ENCODE results near the gene ATAD3C.
"Not testable (repeated sequence)": the region's sequence is repeated elsewhere in the genome, so short reads cannot be mapped to it uniquely, and the experiment has no call there.

Gene ATAD3C

DNA sequence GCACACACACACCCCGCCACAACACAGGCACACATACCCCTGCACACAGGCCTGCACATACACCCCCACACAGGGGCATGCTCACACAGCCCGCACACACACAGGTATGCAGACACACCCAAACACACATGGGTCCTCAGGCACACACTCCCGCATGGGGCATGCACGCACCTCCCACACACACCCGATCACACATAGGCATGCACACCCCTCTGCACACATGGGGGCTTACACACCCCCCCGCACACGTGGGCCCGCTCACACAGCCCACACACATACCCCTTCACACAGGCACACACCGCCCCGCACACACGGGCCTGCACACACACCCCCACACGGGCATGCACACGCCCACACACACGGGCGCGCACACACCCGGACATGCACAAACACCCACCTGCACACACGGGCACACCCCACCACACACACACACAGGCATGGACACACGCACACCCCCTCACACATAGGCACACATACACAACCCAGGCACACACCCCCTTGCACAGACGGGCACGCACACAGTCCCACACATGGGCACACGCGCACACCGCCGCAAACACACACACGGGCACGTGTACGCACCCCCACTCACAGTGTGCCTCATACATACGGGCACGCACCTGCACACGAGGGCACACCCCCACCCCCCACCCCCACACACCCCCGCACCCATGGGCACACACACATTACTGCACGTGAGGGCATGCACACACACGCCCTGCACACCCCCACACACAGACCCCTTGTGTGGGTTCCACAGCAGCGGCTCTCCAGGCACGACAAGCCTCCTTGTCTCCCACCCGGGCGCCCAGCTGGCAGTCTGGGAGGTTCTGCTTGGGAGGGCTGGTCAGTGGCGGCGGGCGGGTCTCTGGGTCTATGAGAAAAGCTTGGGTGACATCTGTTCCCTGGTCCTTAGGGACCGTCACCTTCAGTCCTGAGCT is 30.3 kb downstream of the ATAD3C start:
- DNase-seq, result no peak

- not testable (repeated sequence) for DNase-seq
Observed at GRCh38 chr1:1480488-1480867, 31.0 kb downstream of the ATAD3C start.

DNA sequence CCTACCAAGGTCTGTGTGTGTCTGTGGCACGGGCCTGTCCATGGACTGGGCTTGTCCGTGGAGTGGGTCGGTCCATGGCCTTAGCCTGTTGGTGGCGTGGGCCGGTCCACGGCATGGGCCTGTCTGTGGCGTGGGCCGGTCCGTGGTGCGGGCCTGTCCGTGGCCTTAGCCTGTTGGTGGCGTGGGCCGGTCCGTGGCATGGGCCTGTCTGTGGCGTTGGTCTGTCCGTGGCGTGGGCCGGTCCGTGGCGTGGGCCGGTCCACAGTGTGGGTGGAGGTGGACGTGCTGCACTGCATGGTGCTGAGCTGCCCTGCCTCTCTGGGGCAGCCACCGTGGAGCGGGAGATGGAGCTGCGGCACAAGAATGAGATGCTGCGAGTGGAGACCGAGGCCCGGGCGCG is 32.3 kb downstream of the ATAD3C start:
- DNase-seq, result not testable (repeated sequence)

GRCh38 chr1:1482856-1483255 is 33.4 kb downstream of the ATAD3C start:
- no peak for DNase-seq

DNA sequence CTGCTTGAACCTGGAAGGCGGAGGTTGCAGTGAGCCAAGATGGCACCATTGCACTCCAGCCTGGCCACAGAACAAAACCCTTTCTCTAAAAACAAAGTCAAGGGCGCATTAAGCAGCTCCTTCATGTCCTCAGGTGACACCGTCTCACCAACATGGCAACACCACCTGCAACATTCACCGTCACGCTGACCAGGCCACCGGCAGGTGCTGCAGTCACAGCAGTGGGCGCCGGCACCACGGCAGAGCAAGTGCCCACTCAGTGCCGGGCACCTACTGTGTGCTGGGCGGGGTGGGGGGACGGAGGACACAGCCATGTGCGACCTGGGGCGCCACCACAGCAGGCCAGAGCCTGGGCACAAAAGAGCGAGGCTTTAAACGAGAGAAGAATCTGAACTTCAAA is 34.2 kb downstream of the ATAD3C start:
- DNase-seq, result no peak

GRCh38 chr1:1484976-1485750 is 35.7 kb downstream of the ATAD3C start:
- not testable (repeated sequence) for DNase-seq

GRCh38 chr1:1485755-1486317 is 36.3 kb downstream of the ATAD3C start:
- not testable (repeated sequence) for DNase-seq

DNA sequence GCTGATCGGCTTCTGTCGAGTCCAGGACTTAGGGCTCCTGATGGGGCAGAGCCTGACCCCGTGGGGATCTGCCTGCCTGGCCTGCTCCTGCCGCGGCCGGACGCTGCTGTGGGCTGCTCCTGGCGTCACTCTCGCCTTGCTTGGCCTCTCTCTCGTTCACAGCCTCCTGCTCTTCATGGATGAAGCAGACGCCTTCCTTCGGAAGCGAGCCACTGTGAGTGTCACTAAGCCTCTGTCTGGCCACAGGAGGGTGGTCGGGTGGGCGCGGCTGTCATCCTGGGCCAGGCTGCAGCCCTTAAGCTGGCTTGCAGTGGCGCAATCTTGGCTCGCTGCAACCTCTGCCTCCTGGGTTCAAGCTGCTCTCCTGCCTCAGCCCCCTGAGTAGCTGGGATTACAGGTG is 38.2 kb downstream of the ATAD3C start:
- DNase-seq, result no peak

DNA sequence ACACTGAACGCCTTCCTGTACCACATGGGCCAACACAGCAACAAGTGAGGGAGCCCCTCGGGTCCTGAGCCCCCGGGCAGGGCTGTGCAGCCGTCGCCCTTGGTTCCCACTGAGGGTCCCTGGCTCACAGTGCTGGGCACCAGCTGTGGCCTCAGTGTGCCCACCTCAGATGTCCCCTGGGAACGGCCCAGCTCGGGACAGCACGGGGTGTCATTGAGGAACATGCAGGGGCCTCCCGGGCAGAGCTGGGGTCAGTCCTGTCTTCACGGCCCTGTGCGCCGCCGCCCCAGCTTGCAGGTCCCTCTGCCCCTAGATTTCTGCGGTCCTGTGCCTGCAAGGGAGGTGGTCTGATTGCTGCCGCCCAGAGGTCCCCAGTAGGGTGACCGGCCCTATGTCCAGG is 39.7 kb downstream of the ATAD3C start:
- no peak for DNase-seq

DNA sequence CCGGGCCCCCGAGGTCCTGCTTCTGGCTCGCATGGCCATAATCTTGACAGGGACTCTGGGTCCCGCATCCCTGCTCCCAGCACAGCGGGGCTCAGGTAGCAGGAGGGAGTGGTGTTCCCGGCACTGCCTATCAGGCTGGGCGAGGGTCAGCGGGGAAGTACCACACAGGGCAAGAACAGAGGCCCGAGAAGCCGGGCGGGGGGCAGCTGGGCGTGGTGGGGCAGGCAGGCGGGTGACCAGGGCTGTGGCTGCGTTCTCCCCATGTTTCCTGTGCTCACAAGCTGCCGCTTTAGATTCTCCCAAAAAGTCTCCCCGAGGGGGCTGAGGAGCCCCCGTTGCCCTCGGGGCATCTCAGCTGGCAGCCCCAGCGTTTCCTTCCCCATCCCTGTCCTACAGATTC is 40.4 kb downstream of the ATAD3C start:
- no peak for DNase-seq

DNA sequence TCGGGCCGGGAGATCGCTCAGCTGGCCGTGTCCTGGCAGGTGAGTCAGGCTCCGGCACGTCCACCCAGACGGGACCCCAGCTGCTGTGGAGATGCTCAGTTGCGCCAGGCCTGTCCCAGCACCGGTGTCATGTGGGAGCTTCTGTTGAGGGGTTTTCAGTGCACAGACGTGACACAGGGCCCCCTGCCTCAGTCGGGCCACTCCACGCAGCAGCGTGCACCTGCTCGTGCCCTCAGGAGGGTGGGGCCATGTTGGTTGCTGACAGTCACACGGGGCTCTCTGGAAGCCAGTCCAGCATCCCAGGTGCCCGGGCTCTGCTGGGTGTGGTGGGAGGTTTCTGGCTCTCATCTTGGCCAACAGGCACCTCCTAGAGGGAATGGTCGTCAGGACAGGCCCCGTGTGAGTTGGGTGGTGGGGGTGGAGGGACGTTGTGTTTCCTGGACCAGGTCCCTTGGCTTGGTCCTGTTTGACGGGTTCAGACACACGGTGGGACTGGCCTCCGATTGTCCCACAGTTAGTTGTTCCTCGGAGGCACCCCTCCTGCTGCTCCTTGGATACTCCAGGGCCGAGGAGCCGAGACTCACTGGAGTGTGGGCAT is 41.2 kb downstream of the ATAD3C start:
- no peak for DNase-seq

GRCh38 chr1:1491601-1492000 is 42.1 kb downstream of the ATAD3C start:
- no peak for DNase-seq

- not testable (repeated sequence) for DNase-seq
Observed at GRCh38 chr1:1494311-1494710, 44.8 kb downstream of the ATAD3C start.

GRCh38 chr1:1495461-1495975 is 46.0 kb downstream of the ATAD3C start:
- not testable (repeated sequence) for DNase-seq

- not testable (repeated sequence) for DNase-seq
Observed at GRCh38 chr1:1504777-1505365, 55.4 kb downstream of the ATAD3C start.

- DNase-seq, result not testable (repeated sequence)
Observed at GRCh38 chr1:1505366-1505798, 55.9 kb downstream of the ATAD3C start.

- not testable (repeated sequence) for DNase-seq
Observed at GRCh38 chr1:1505801-1506200, 56.3 kb downstream of the ATAD3C start.

DNA sequence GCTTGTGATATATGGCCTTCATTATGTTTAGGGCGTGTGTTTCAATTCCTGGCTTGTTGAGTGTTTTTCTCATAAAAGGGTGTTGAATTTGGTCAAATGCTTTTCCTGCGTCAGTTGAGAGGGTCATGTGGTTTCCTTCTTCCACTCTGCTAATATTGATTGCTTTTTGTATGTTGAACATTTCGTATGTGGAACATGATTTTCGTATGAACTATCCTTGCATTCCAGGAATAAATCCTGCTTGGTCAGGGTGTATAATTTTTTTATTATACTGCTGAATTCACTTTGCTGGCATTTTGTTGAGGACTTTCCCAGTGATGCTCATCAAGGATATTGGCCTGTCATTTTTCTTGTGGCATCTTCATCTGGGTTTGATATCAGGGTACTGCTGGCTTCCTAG is 57.8 kb downstream of the ATAD3C start:
- DNase-seq, result no peak

DNA sequence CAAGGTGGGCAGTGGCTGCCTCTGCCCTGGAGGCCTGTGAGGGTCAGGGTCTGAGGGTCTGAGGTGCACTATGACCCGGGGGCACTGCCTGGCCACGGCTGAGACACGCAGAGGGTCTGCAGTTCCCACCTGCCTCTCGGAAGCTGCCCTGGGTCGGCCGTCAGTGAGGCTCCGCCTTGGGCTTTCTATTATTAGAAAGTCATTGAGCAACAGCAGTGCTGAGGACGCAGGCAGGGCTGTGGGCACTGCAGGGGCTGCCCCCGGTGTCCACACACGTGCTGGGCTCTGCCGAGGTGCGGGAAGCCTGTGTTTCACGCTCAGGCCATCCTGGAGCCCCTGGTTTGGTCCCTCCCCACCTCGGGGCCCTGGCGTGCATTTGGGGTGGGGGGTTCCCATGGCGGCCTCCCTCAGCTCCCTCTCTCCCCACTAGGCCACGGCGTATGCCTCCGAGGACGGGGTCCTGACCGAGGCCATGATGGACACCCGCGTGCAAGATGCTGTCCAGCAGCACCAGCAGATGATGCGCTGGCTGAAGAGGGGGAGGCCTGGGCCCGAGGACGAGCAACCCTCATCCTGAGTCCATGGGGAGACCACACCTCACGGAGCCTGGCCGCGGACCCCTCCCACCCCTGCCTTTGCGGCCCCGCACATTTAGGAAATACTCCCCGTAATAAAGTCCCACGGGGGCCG is 59.4 kb downstream of the ATAD3C start:
- not testable (repeated sequence) for DNase-seq

GRCh38 chr1:1509465-1509850 is 60.0 kb downstream of the ATAD3C start:
- DNase-seq, result not testable (repeated sequence)

- peak; percentile 34 for DNase-seq
Observed at GRCh38 chr1:1510912-1511532, 61.5 kb downstream of the ATAD3C start.
